ENCODE results near the gene OSTF1. TPM values are rescaled to one million over a fixed set of nuclear protein-coding genes. Genes with fewer than 3 reads are reported as not detected.
A peak's percentile ranks its signal among the peaks of the same experiment; 100 is the strongest.

Gene OSTF1
- total RNA-seq, 3 donors from 2014 or later: 26.9 to 38.9 (median 36.4) TPM

GRCh38 chr9:75168270-75169178, 80.2 kb downstream of the OSTF1 start:
- Histone ChIP-seq H3K36me3 (no peaks in the 10 kb centered on the region), H3K4me1 (no peaks in the 10 kb centered on the region), H3K27ac (no peak overlapping the region), H3K27me3 (no peaks in the 10 kb centered on the region), H3K4me3 (no peak overlapping the region), H3K9me3 (peaks cover 5 to 11% of the 10 kb centered on the region in 2 donors)
- no peak for DNase-seq (ENCODE audit: low spot score in 2 of 2)
- no peak for TF ChIP-seq POLR2A (IDR thresholded peaks at IDR 0.05)
- TF ChIP-seq CTCF (IDR thresholded peaks at IDR 0.05): no peak
- TF ChIP-seq POLR2AphosphoS5 (IDR thresholded peaks at IDR 0.05): no peak
- intact Hi-C loops (cut with DNase I; ENCODE audit: low total_unique reads): no loop called here

DNA sequence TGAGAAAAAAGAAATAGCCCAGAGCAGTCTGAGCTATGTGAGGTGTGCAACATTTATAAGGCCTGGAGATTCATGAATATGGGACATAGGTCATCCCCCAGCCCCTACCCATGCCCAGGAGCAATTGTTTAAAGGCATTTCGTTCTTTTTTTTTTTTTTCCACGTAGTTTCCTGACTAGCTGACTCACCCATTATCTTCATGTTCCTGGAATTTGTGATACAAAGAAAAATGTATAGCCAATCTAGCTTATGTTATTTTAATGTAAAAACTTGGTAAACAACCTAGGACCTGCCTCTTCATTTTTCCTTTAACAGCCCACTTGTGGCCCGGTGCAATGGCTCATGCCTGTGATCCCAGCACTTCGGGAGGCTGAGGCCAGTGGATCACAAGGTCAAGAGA, 81.3 kb downstream of the OSTF1 start:
- no peak for TF ChIP-seq POLR2AphosphoS5 (IDR thresholded peaks at IDR 0.05)
- TF ChIP-seq POLR2A (IDR thresholded peaks at IDR 0.05): no peak
- TF ChIP-seq CTCF (IDR thresholded peaks at IDR 0.05): no peak
- Histone ChIP-seq H3K9me3 (peaks cover 5 to 11% of the 10 kb centered on the region in 2 donors), H3K27ac (peak overlapping the region in 1 of 2 donors; percentile 45), H3K4me1 (no peaks in the 10 kb centered on the region), H3K36me3 (no peaks in the 10 kb centered on the region), H3K27me3 (no peaks in the 10 kb centered on the region), H3K4me3 (no peak overlapping the region)
- no peak for DNase-seq (ENCODE audit: low spot score in 2 of 2)
- intact Hi-C loops (cut with DNase I; ENCODE audit: low total_unique reads): no loop called here

DNA sequence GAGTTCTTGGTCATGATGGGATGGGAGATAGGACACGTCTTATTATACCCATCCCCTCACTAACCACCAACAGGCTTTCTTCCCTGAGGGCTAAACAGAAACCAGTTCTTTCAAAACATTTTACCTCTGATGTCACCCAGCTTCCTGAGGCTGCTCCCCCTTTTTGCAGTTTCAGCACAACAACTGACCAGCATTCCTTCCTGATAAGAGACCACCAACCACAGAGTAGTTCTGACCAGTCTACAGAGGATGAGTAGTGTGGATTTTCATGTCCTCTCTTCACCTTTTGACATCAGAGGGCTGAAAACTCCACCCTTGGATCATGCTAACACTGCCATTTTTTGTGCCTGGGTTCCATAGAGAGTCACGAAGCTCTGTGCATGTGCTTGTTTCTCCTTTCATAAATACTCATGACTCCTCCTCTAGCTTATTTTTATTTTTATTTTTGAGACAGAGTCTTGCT, 82.6 kb downstream of the OSTF1 start:
- Histone ChIP-seq H3K4me3 (no peak overlapping the region), H3K9me3 (peaks cover 5 to 11% of the 10 kb centered on the region in 2 donors), H3K36me3 (no peaks in the 10 kb centered on the region), H3K27me3 (no peaks in the 10 kb centered on the region), H3K4me1 (no peaks in the 10 kb centered on the region), H3K27ac (no peak overlapping the region)
- intact Hi-C loops (cut with DNase I; ENCODE audit: low total_unique reads): no loop called here
- TF ChIP-seq CTCF (IDR thresholded peaks at IDR 0.05) (no peak), POLR2A (IDR thresholded peaks at IDR 0.05) (no peak), POLR2AphosphoS5 (IDR thresholded peaks at IDR 0.05) (no peak)
- no peak for DNase-seq (ENCODE audit: low spot score in 2 of 2)

DNA sequence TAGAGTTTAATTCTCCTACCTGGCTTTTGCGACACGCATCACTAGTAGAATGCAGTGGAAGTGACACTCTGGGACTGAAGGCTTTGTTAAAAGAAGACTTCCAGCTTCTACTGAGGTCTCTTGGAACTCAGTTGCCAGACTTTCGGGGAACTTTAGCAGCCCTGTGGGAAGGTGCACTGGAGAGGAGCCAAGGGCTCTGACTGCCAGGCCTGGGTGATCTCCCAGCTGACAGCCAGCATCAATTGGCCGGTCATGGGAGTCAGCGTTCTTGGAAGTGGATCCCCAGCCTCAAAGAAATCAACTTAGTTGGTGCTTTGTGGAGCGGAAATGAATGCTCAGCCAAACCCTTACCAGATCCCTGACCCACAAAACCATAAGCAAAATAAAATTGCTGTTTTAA, 87.1 kb downstream of the OSTF1 start:
- Histone ChIP-seq H3K4me1 (no peaks in the 10 kb centered on the region), H3K27me3 (no peaks in the 10 kb centered on the region), H3K36me3 (no peaks in the 10 kb centered on the region), H3K9me3 (no peaks in the 10 kb centered on the region), H3K4me3 (no peak overlapping the region), H3K27ac (no peak overlapping the region)
- intact Hi-C loops (cut with DNase I; ENCODE audit: low total_unique reads): no loop called here
- DNase-seq (ENCODE audit: low spot score in 2 of 2): no peak
- no peak for TF ChIP-seq POLR2A (IDR thresholded peaks at IDR 0.05)

GRCh38 chr9:75176037-75176436, 87.7 kb downstream of the OSTF1 start:
- no peaks in the 10 kb centered on the region for H3K36me3 ChIP-seq
- no peak overlapping the region for H3K27ac ChIP-seq
- intact Hi-C loops (cut with DNase I; ENCODE audit: low total_unique reads): no loop called here
- no peak overlapping the region for H3K4me3 ChIP-seq
- TF ChIP-seq POLR2A (IDR thresholded peaks at IDR 0.05) (no peak), POLR2AphosphoS5 (IDR thresholded peaks at IDR 0.05) (no peak), CTCF (IDR thresholded peaks at IDR 0.05) (no peak)
- H3K4me1 ChIP-seq: no peaks in the 10 kb centered on the region
- DNase-seq (ENCODE audit: low spot score in 2 of 2): no peak
- H3K9me3 ChIP-seq: no peaks in the 10 kb centered on the region
- no peaks in the 10 kb centered on the region for H3K27me3 ChIP-seq

Data from breast epithelium (tissue), 4 donors.